Endothelial cell of umbilical vein (primary cell): ENCODE data around the gene TEX101.

ENCODE experiments used
- JUN ChIP-seq: IDR thresholded peaks from 2 replicates; pipeline ENCODE4 v1.6.1; 2011; ENCODE audit warnings: borderline replicate concordance, low read depth; ENCODE audit not compliant: insufficient read length, insufficient read depth
- POLR2AphosphoS5 ChIP-seq: IDR thresholded peaks from 2 replicates; pipeline ENCODE4 v1.6.1; 2012; ENCODE audit warnings: low read depth, mild to moderate bottlenecking, control low read depth, low read length, moderate library complexity; ENCODE audit not compliant: insufficient read depth
- TF ChIP-seq, protein P1 (sequence below), 2 donors: IDR thresholded peaks; 1 replicate in 1 of 2; 2 replicates in 1 of 2; pipeline ENCODE4 v1.5.1; 2011; ENCODE audit warnings: low read length in 2 of 2, mild to moderate bottlenecking in 2 of 2, moderate library complexity in 2 of 2, control low read depth in 1 of 2, inconsistent platforms in 1 of 2, low read depth in 1 of 2; ENCODE audit not compliant: insufficient read depth in 1 of 2; ENCODE audit errors: extremely low read depth in 1 of 2

GRCh38 chr19:43429395-43429794 lies 14.7 kb downstream of the TEX101 start:
- no peak for TF ChIP-seq JUN
- TF ChIP-seq, protein P1, sequence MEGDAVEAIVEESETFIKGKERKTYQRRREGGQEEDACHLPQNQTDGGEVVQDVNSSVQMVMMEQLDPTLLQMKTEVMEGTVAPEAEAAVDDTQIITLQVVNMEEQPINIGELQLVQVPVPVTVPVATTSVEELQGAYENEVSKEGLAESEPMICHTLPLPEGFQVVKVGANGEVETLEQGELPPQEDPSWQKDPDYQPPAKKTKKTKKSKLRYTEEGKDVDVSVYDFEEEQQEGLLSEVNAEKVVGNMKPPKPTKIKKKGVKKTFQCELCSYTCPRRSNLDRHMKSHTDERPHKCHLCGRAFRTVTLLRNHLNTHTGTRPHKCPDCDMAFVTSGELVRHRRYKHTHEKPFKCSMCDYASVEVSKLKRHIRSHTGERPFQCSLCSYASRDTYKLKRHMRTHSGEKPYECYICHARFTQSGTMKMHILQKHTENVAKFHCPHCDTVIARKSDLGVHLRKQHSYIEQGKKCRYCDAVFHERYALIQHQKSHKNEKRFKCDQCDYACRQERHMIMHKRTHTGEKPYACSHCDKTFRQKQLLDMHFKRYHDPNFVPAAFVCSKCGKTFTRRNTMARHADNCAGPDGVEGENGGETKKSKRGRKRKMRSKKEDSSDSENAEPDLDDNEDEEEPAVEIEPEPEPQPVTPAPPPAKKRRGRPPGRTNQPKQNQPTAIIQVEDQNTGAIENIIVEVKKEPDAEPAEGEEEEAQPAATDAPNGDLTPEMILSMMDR (IDR thresholded peaks at IDR 0.05; ENCODE audit: extremely low read depth in 1 of 2, insufficient read depth in 1 of 2, low read depth in 1 of 2, low read length in 2 of 2) = no peak
- TF ChIP-seq POLR2AphosphoS5 = no peak
